NCI-H1417 treated with DMSO at 0.1 percent for 48 hours (cell line): ENCODE measurements around the gene CYB561.
"Not testable (repeated sequence)": the region's sequence is repeated elsewhere in the genome, so short reads cannot be mapped to it uniquely, and the experiment has no call there.

Source experiments
- DNase-seq: peaks from one replicate; lab custom pipeline; 2025; lab: John Stamatoyannopoulos, UW

The CYB561 gene

GRCh38 chr17:63479495-63480184 lies 33.5 kb upstream of the CYB561 start:
- DNase-seq: no peak

- DNase-seq: no peak
Measured at GRCh38 chr17:63478814-63479494, 32.8 kb upstream of the CYB561 start.

GRCh38 chr17:63477480-63478440 lies 31.7 kb upstream of the CYB561 start:
- DNase-seq: no peak

- no peak for DNase-seq
Measured at GRCh38 chr17:63476854-63477479, 30.9 kb upstream of the CYB561 start, which contains the start of gene ACE. TSS of gene ACE (plus strand) at chr17:63477061. CDS start at chr17:63477095, 34 bp downstream.

GRCh38 chr17:63476459-63476853 lies 30.4 kb upstream of the CYB561 start:
- no peak for DNase-seq

- no peak for DNase-seq
Measured at GRCh38 chr17:63475491-63476412, 29.6 kb upstream of the CYB561 start.

GRCh38 chr17:63474586-63475460 lies 28.7 kb upstream of the CYB561 start:
- DNase-seq: no peak

- no peak for DNase-seq
Measured at GRCh38 chr17:63474174-63474573, 28.1 kb upstream of the CYB561 start.

GRCh38 chr17:63468099-63468498 lies 22.0 kb upstream of the CYB561 start:
- not testable (repeated sequence) for DNase-seq

- no peak for DNase-seq
Measured at GRCh38 chr17:63464691-63465236, 18.7 kb upstream of the CYB561 start.

GRCh38 chr17:63463771-63464170 lies 17.7 kb upstream of the CYB561 start:
- DNase-seq: no peak

GRCh38 chr17:63460018-63460417 lies 13.9 kb upstream of the CYB561 start:
- DNase-seq: no peak

GRCh38 chr17:63458478-63458877 lies 12.4 kb upstream of the CYB561 start:
- no peak for DNase-seq

GRCh38 chr17:63455417-63455816 lies 9.3 kb upstream of the CYB561 start:
- DNase-seq: no peak

- DNase-seq: no peak
Measured at GRCh38 chr17:63454915-63455314, 8.8 kb upstream of the CYB561 start.

- not testable (repeated sequence) for DNase-seq
Measured at GRCh38 chr17:63454357-63454756, 8.3 kb upstream of the CYB561 start.

GRCh38 chr17:63452962-63453551 lies 7.0 kb upstream of the CYB561 start:
- DNase-seq: no peak

GRCh38 chr17:63452046-63452961 lies 6.2 kb upstream of the CYB561 start:
- no peak for DNase-seq
